Activated CD4-positive, alpha-beta T cell treated with anti-CD3 and anti-CD28 coated beads, Interleukin-2, amount 10 ng/mL, durations not matched to agents 7 days and 5 days (primary cell): ENCODE measurements around the gene BLOC1S4. TPM values are rescaled to one million over a fixed set of nuclear protein-coding genes. Genes with fewer than 3 reads are reported as not detected.

Experiments
- CTCF ChIA-PET: fragments of 350-600 bp; sonication (Branson Sonifier 250); formaldehyde crosslinking; loops from one replicate; lab custom pipeline; 2021; ENCODE audit warnings: antibody characterized with exemption; lab: Charles Lee
- POLR2A ChIA-PET: fragments of 350-600 bp; sonication (Branson Sonifier 250); formaldehyde crosslinking; loops from one replicate; lab custom pipeline; 2021; ENCODE audit warnings: antibody characterized with exemption; lab: Charles Lee
- DNase-seq: peaks from one replicate; pipeline ENCODE4 v3.0.0-alpha.2; 2020
- H3K27ac Mint-ChIP-seq: one replicate; pipeline ENCODE4 v1.8.0; 2021; ENCODE audit warnings: mild to moderate bottlenecking, moderate library complexity, mixed read lengths
- H3K27me3 Mint-ChIP-seq: one replicate; pipeline ENCODE4 v1.8.0; 2021; ENCODE audit warnings: mixed read lengths
- H3K36me3 Mint-ChIP-seq: one replicate; pipeline ENCODE4 v1.8.0; 2021; ENCODE audit warnings: low read depth, mixed read lengths
- H3K4me1 Mint-ChIP-seq: one replicate; pipeline ENCODE4 v1.8.0; 2021; ENCODE audit warnings: mixed read lengths
- H3K4me3 Mint-ChIP-seq: one replicate; pipeline ENCODE4 v1.8.0; 2021; ENCODE audit warnings: mild to moderate bottlenecking, moderate library complexity, mixed read lengths
- H3K9me3 Mint-ChIP-seq: one replicate; pipeline ENCODE4 v1.8.0; 2021; ENCODE audit warnings: mixed read lengths
- total RNA-seq, 2 experiments: library from RNA; stranded (reverse); gene quantifications; one replicate each; pipeline ENCODE4 v1.2.3, GENCODE V29; 2021

BLOC1S4 gene
- total RNA-seq, 2 experiments from 2014 or later = 16.6 to 17.6 TPM

DNA sequence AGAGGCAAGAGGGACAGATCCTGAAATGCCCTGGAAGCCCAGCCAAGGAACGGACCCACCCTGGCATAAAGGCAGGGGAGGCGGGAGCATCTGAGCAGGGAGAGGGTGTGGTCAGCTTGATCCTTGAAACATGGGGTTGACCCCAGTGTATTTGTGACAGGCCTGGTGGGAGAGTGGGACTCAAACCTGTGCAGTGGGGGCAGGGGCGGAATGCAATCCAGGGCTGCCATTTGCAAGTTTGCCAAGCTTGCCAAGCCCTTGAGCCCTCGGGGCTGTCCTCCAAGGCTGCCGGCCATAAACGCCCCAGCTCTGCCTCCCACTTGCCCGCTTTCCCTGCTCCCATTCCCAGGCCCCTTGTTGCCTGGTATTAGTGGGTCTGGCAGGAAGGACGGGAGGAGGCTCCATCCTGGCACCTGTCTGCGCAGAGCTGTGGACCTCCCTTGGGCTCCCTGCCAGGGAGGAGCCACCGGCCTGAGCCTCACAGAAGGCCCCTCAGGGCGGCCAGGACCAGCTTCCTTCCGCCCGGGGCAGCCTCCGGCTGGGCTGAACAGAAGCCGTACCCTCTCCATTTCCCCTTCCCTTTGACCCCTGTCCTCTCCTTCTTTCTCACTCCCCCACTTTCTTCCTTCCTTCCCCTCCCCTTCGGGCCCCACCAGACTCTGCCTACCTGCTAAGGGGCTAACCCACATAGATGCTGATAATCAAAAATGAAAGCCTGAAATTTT, 21.6 kb upstream of the BLOC1S4 start:
- POLR2A ChIA-PET = no interaction called here

DNA sequence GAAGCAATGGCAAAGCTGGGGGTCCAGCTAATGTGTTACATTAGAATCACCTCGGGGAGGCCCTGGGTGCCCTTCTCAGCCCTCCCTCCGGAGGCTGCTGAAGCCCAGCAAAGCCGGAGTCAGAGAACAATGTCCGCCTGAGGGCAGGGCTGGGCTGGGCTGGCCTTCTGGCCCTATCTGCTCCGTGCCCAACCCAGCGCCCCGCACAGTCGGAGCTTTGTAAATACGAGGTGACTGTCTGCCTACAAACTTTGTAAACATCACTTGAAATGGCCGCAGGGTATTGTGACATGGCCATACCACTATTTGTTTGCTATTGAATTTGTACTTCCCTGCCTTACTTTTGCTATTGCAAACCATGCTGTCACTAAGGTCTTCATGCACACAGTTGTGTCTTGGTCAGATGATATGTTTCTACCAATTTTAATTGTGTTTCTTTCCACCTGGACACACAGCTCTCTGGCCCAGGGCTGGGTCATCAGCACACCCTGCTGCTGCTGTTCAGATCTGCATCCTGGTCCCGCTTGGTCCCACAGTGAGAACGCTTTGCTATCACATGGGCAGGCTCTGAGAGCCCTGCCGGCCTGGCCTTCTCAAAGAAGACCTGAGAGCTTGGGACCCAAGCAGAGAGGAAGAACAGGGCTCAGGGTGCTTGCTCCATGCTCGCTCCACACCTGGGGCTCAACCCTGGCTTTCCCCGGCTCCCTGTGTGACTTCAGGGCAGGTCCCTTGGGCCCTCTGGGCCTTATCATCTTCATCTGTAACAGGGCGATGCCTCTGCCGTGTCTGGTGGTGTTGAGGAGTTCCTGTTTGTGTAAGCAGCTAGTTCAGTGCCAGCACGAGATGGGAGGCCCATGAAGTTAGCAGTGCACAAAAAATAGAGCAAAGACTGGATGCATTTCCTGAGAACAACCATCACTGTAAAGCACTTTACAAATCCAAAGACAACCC, 20.0 kb upstream of the BLOC1S4 start:
- Mint-ChIP-seq H3K9me3 (no peaks in the 10 kb centered on the region), H3K27ac (peak overlapping the region; percentile 96), H3K4me1 (peaks cover 87% of the 10 kb centered on the region), H3K36me3 (peaks cover 26% of the 10 kb centered on the region), H3K4me3 (peak overlapping the region; percentile 20), H3K27me3 (no peaks in the 10 kb centered on the region)
- ChIA-PET POLR2A (interaction anchor here (0.6 kb wide), 1 partner anchor 203 kb away, joined by 6 read pairs; no protein-coding TSS in a partner anchor), CTCF (interaction anchor here (0.8 to 3.0 kb wide), 6 partner anchors 9 to 375 kb away, joined by 3 to 16 read pairs (median 6); partner anchors contain the start of genes BLOC1S4 and MRFAP1L1)
- DNase-seq = peak; percentile 82

More for the DNA sequence above, 21.6 kb upstream of the BLOC1S4 start:
- Mint-ChIP-seq H3K4me1 (peaks cover 88% of the 10 kb centered on the region), H3K27ac (peak overlapping the region; percentile 96), H3K36me3 (peaks cover 20% of the 10 kb centered on the region), H3K27me3 (no peaks in the 10 kb centered on the region), H3K4me3 (peak overlapping the region; percentile 33), H3K9me3 (no peaks in the 10 kb centered on the region)
- no peak for DNase-seq
- CTCF ChIA-PET = interaction anchor here (1.2 to 3.0 kb wide), 3 partner anchors 11 to 20 kb away, joined by 5 to 16 read pairs (median 8); a partner anchor contains a TSS

DNA sequence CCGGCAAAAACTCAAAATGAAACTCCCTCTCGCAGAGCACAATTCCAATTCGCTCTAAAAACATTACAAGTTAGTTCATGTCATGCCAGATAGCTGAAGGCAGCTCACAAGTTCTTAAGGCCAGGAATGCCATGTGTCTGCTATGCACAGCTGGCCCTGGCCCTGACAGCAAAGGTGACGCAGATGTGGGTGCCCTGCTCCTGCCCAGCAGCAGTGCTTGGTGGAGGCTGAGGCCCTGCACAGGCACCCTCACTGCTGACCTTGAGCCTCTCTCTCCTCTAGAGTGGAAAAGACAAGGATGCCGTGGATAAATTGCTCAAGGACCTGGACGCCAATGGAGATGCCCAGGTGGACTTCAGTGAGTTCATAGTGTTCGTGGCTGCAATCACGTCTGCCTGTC, 19.4 kb upstream of the BLOC1S4 start:
- ChIA-PET POLR2A (interaction anchor here (0.6 kb wide), 1 partner anchor 202 kb away, joined by 6 read pairs; no protein-coding TSS in a partner anchor), CTCF (interaction anchor here (0.8 to 3.0 kb wide), 7 partner anchors 8 to 375 kb away, joined by 3 to 16 read pairs (median 4); partner anchors contain the start of genes BLOC1S4 and MRFAP1L1)
- no peaks in the 10 kb centered on the region for H3K9me3 Mint-ChIP-seq
- H3K36me3 Mint-ChIP-seq = peaks cover 29% of the 10 kb centered on the region
- H3K27me3 Mint-ChIP-seq = no peaks in the 10 kb centered on the region
- H3K27ac Mint-ChIP-seq = peak overlapping the region; percentile 96
- H3K4me1 Mint-ChIP-seq = peaks cover 85% of the 10 kb centered on the region
- DNase-seq = no peak
- H3K4me3 Mint-ChIP-seq = peak overlapping the region; percentile 20

DNA sequence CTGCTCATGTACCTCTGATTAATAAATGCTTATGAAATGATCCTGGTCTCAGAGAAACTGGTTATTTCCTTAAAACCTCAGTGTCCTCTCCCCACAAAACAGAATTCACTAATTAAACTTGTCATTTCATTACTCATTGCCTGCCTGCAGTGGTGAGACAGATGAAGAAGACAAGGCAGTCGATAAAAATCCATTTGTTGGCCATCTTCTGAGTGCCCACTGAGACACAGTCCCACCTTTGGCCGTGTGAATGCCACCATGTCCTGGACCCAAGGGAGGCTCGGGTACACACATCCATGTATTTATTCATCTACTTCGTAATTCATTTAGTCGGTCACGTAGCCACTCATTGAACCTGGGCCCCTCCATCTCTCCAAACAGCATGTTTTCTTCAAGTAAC, 18.8 kb upstream of the BLOC1S4 start:
- no peaks in the 10 kb centered on the region for H3K27me3 Mint-ChIP-seq
- H3K27ac Mint-ChIP-seq = peak overlapping the region; percentile 96
- peaks cover 82% of the 10 kb centered on the region for H3K4me1 Mint-ChIP-seq
- ChIA-PET CTCF (interaction anchor here (1.1 to 2.0 kb wide), 5 partner anchors 10 to 374 kb away, joined by 3 to 12 read pairs (median 4); partner anchors contain the start of gene MRFAP1L1), POLR2A (no interaction called here)
- DNase-seq = no peak
- no peaks in the 10 kb centered on the region for H3K9me3 Mint-ChIP-seq
- peaks cover 34% of the 10 kb centered on the region for H3K36me3 Mint-ChIP-seq
- peak overlapping the region; percentile 6 for H3K4me3 Mint-ChIP-seq

DNA sequence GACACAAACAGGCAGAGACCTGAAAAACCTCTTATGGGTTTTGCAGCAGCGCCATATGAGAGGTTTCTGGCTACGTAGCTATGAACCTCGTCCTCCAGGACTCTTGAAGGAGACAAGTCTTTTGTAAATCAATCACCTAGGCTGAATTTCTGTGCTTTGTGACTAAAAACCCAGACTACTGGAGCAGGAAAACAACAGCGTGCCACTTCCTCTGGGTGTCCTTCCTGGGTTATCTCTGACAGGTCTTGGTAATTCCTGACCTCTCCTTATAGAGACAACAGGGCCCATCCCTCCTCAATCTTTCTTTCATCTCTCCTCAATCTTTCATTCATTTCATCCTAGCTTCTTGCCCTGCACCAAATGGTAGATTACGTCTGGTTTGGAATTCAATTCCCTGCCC, 16.6 kb upstream of the BLOC1S4 start:
- Mint-ChIP-seq H3K9me3 (peaks cover 8% of the 10 kb centered on the region), H3K4me1 (peaks cover 73% of the 10 kb centered on the region), H3K4me3 (peak overlapping the region; percentile 14), H3K36me3 (peaks cover 57% of the 10 kb centered on the region), H3K27me3 (no peaks in the 10 kb centered on the region), H3K27ac (peak overlapping the region; percentile 88)
- ChIA-PET CTCF (interaction anchor here (0.9 to 4.6 kb wide), 4 partner anchors 8 to 68 kb away, joined by 3 to 30 read pairs (median 11); a partner anchor contains a TSS), POLR2A (interaction anchor here (0.8 to 1.0 kb wide), 2 partner anchors 9 to 10 kb away, joined by 3 to 5 read pairs; partner anchors contain the start of gene MRFAP1L1)
- no peak for DNase-seq

DNA sequence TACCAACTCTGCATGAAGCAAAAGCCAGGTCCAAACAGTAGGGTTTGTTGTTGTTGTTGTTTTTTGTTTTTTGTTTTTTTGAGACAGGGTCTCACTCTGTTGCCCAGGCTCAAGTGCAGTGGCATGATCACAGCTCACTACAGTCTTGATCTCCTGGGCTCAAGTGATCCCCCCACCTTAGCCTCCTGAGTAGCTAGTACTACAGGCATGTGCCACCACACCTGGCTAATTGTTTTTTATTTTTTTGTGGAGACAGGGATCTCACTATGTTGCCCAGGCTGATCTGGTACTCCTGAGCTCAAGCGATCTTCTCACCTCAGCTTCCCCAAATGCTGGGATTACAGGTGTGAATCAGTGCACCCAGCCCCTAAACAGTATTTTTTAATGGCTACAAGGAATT, 16.1 kb upstream of the BLOC1S4 start:
- Mint-ChIP-seq H3K4me1 (peaks cover 73% of the 10 kb centered on the region), H3K27ac (peak overlapping the region; percentile 88), H3K9me3 (peaks cover 8% of the 10 kb centered on the region), H3K27me3 (no peaks in the 10 kb centered on the region), H3K36me3 (peaks cover 60% of the 10 kb centered on the region), H3K4me3 (peak overlapping the region; percentile 14)
- CTCF ChIA-PET = interaction anchor here (1.2 to 4.6 kb wide), 6 partner anchors 8 to 69 kb away, joined by 3 to 30 read pairs (median 8); partner anchors contain the start of gene MRFAP1L1
- no peak for DNase-seq
- POLR2A ChIA-PET = interaction anchor here (0.8 to 1.0 kb wide), 2 partner anchors 9 to 10 kb away, joined by 3 to 5 read pairs; partner anchors contain the start of gene MRFAP1L1

DNA sequence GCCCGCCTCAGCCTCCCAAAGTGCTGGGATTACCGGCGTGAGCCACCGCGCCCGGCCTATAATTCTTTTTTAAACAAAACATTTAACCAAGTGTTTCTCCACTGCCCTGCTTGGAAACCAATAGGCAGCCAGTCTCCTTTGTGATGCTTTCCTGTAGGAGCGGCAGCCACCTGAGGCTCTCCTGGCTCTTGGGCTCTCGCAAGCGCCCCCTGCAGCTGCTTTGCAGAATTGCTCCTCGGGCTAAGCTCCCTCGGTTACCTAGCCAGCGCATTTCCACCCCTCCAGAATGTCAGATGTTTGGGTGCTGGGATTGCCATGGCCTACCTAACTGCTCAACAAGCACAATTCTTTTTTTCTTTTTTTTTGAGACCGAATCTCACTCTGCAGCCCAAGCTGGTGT, 14.6 kb upstream of the BLOC1S4 start:
- Mint-ChIP-seq H3K27me3 (no peaks in the 10 kb centered on the region), H3K9me3 (peaks cover 8% of the 10 kb centered on the region), H3K27ac (peak overlapping the region; percentile 13), H3K36me3 (peaks cover 74% of the 10 kb centered on the region), H3K4me3 (no peak overlapping the region), H3K4me1 (peaks cover 74% of the 10 kb centered on the region)
- ChIA-PET CTCF (interaction anchor here (0.6 to 4.6 kb wide), 15 partner anchors 9 to 1838 kb away, joined by 3 to 30 read pairs (median 4); partner anchors contain the start of genes BLOC1S4 and MRFAP1L1), POLR2A (interaction anchor here (0.7 to 0.9 kb wide), 2 partner anchors 26 to 40 kb away, joined by 3 to 4 read pairs; no protein-coding TSS in a partner anchor)
- peak; percentile 40 for DNase-seq

DNA sequence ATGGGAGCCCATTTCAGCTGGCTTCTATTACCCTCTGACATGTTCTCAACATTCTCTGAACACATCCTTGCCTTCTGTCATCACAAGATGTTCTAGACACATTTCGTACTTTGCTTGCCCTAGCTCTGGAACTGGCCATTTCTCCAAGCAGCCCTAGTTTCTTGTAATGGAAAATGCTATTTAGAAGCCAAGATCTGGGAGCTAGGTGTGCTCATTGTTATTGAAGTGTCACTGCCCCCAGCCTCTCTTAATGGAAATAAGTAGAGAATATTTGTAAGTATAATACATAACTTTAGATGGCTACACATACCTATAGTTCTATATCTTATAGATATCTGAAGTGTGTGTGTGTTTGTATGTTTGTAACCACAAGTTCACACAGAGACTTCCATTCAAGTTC, 13.2 kb upstream of the BLOC1S4 start:
- CTCF ChIA-PET = interaction anchor here (0.6 to 4.7 kb wide), 5 partner anchors 7 to 28 kb away, joined by 3 to 30 read pairs (median 5); partner anchors contain the start of gene BLOC1S4
- Mint-ChIP-seq H3K27me3 (no peaks in the 10 kb centered on the region), H3K9me3 (peaks cover 8% of the 10 kb centered on the region), H3K4me3 (no peak overlapping the region), H3K4me1 (peaks cover 77% of the 10 kb centered on the region), H3K36me3 (peaks cover 82% of the 10 kb centered on the region), H3K27ac (no peak overlapping the region)
- DNase-seq = no peak
- POLR2A ChIA-PET = no interaction called here

DNA sequence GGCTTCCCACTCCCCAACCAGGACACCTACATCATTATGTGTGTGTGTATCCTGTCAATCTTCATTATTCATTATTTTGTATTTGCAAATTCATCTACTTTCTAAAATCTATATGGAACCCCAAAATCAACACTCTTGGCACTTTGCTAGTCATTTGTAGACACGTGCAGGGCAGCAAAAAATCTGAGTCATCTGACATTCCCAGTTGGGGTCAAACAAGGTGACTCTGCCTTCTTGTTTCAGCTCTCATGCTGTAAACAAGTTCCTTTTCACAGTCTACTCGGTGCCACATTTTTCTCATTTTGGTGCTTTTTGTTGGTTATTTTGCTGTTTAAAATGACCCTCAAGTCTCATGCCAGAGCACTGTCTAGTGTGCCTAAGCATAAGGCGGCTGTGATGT, 12.2 kb upstream of the BLOC1S4 start:
- DNase-seq = no peak
- no peaks in the 10 kb centered on the region for H3K27me3 Mint-ChIP-seq
- H3K36me3 Mint-ChIP-seq = peaks cover 90% of the 10 kb centered on the region
- POLR2A ChIA-PET = no interaction called here
- H3K27ac Mint-ChIP-seq = no peak overlapping the region
- peaks cover 8% of the 10 kb centered on the region for H3K9me3 Mint-ChIP-seq
- CTCF ChIA-PET = interaction anchor here (1.1 to 4.7 kb wide), 4 partner anchors 9 to 40 kb away, joined by 3 to 16 read pairs (median 8); partner anchors contain the start of gene BLOC1S4
- H3K4me3 Mint-ChIP-seq = no peak overlapping the region
- H3K4me1 Mint-ChIP-seq = peaks cover 78% of the 10 kb centered on the region

DNA sequence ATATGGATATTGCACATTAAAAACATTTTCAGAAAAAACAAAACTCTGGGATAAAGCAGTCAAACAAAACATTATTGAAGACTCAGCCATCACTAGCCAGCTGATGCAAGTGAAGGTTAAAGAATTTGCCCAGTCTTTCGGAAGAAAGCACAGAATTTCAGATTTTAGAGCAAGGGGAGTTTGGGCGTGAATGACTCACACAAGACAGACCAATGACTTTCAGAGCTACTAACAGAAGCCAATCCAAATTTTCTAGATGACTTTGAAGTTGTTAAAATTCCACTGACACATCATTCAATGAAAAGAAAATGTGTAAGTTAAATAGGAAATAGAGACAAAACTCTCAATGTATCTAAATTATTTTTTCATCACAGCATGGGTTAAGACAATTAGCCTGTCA, 10.3 kb upstream of the BLOC1S4 start:
- H3K4me1 Mint-ChIP-seq = peaks cover 67% of the 10 kb centered on the region
- peaks cover 8% of the 10 kb centered on the region for H3K9me3 Mint-ChIP-seq
- DNase-seq = no peak
- no peaks in the 10 kb centered on the region for H3K27me3 Mint-ChIP-seq
- H3K4me3 Mint-ChIP-seq = no peak overlapping the region
- ChIA-PET CTCF (interaction anchor here (0.6 to 4.7 kb wide), 7 partner anchors 10 to 142 kb away, joined by 3 to 16 read pairs (median 6); partner anchors contain the start of gene BLOC1S4), POLR2A (interaction anchor here (1.4 kb wide), 1 partner anchor 32 kb away, joined by 4 read pairs; a partner anchor contains a TSS)
- H3K36me3 Mint-ChIP-seq = peaks cover 85% of the 10 kb centered on the region
- no peak overlapping the region for H3K27ac Mint-ChIP-seq

DNA sequence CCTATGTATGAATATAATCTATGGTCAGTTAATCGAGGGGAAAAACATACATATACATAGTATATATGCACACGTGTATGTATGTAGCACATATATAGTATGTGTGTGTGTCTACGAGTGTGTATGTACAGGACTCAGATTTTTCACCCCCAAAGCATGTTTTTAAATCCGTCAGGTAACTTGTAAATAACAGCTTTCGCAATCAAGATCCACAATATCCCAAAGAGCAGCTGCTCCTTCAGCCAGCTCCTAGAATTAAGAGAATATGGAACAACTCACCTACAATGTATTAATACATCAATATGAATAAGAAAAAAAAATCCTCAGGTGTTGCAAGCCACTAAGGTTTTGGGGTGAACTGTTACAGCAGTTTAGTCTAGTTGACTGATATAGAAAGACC, 9.8 kb upstream of the BLOC1S4 start:
- peaks cover 69% of the 10 kb centered on the region for H3K4me1 Mint-ChIP-seq
- peaks cover 83% of the 10 kb centered on the region for H3K36me3 Mint-ChIP-seq
- no peaks in the 10 kb centered on the region for H3K27me3 Mint-ChIP-seq
- no peak overlapping the region for H3K4me3 Mint-ChIP-seq
- ChIA-PET POLR2A (interaction anchor here (1.4 kb wide), 1 partner anchor 32 kb away, joined by 4 read pairs; a partner anchor contains a TSS), CTCF (interaction anchor here (0.6 to 4.7 kb wide), 5 partner anchors 11 to 141 kb away, joined by 4 to 16 read pairs (median 5); no protein-coding TSS in a partner anchor)
- DNase-seq = no peak
- peaks cover 8% of the 10 kb centered on the region for H3K9me3 Mint-ChIP-seq
- no peak overlapping the region for H3K27ac Mint-ChIP-seq
